GM21367 (cell line): Measurements from ENCODE around the gene ATP2B3.

Experiments
- ATAC-seq: cut with Tn5 transposase; IDR thresholded peaks from one replicate; pipeline ENCODE4 v1.9.1; 2021; ENCODE audit not compliant: unreplicated experiment

ATP2B3 gene

GRCh38 chrX:153488231-153488914 lies 29.1 kb upstream of the ATP2B3 start:
- no peak for ATAC-seq

- ATAC-seq = no peak
Observed at GRCh38 chrX:153490217-153490930, 27.1 kb upstream of the ATP2B3 start.

GRCh38 chrX:153491351-153491914 lies 26.0 kb upstream of the ATP2B3 start:
- ATAC-seq = no peak

- ATAC-seq = no peak
Observed at GRCh38 chrX:153491918-153492317, 25.5 kb upstream of the ATP2B3 start.

GRCh38 chrX:153492543-153492942 lies 24.9 kb upstream of the ATP2B3 start:
- ATAC-seq = no peak

GRCh38 chrX:153493085-153493484 lies 24.4 kb upstream of the ATP2B3 start:
- no peak for ATAC-seq

- no peak for ATAC-seq
Observed at GRCh38 chrX:153494061-153494460, 23.4 kb upstream of the ATP2B3 start.

- ATAC-seq = no peak
Observed at GRCh38 chrX:153494541-153495361, 22.7 kb upstream of the ATP2B3 start, which contains the start of gene BGN. Gene BGN, plus strand, starts transcription at chrX:153494980. Its CDS starts 9,652 bp downstream, at chrX:153504632.

GRCh38 chrX:153495362-153495751 lies 22.1 kb upstream of the ATP2B3 start:
- ATAC-seq = no peak

GRCh38 chrX:153495903-153496589 lies 21.4 kb upstream of the ATP2B3 start:
- no peak for ATAC-seq

GRCh38 chrX:153496590-153496959 lies 20.9 kb upstream of the ATP2B3 start:
- ATAC-seq = no peak

- ATAC-seq = no peak
Observed at GRCh38 chrX:153498453-153498852, 19.0 kb upstream of the ATP2B3 start.

- no peak for ATAC-seq
Observed at GRCh38 chrX:153499341-153499740, 18.1 kb upstream of the ATP2B3 start.

GRCh38 chrX:153499876-153500275 lies 17.6 kb upstream of the ATP2B3 start:
- no peak for ATAC-seq

- no peak for ATAC-seq
Observed at GRCh38 chrX:153500676-153501280, 16.7 kb upstream of the ATP2B3 start.

- no peak for ATAC-seq
Observed at GRCh38 chrX:153501530-153501929, 15.9 kb upstream of the ATP2B3 start.

- ATAC-seq = no peak
Observed at GRCh38 chrX:153502131-153502530, 15.3 kb upstream of the ATP2B3 start.

- no peak for ATAC-seq
Observed at GRCh38 chrX:153502796-153503195, 14.6 kb upstream of the ATP2B3 start.

- ATAC-seq = no peak
Observed at GRCh38 chrX:153504445-153505016, 12.9 kb upstream of the ATP2B3 start.

- no peak for ATAC-seq
Observed at GRCh38 chrX:153505361-153505760, 12.1 kb upstream of the ATP2B3 start.
